T-helper 2 cell treated with Interferon-gamma antibody and Interleukin-4, amounts not matched to agents 5 μg/mL and 100 μg/mL, for 36 hours (primary cell): ENCODE data around the gene DNAH5.

Source experiments
- DNase-seq: peaks from one replicate; pipeline ENCODE4 v3.0.0; 2021; ENCODE audit warnings: low spot score
- H3K27ac Mint-ChIP-seq: one replicate; pipeline ENCODE4 v1.8.0; 2021; ENCODE audit warnings: mild to moderate bottlenecking, mixed read lengths
- H3K27me3 Mint-ChIP-seq: one replicate; pipeline ENCODE4 v1.8.0; 2021; ENCODE audit warnings: low read depth, mixed read lengths
- H3K36me3 Mint-ChIP-seq: one replicate; pipeline ENCODE4 v1.8.0; 2021; ENCODE audit warnings: low read depth, mixed read lengths
- H3K4me1 Mint-ChIP-seq: one replicate; pipeline ENCODE4 v1.8.0; 2021; ENCODE audit warnings: low read depth, mixed read lengths
- H3K4me3 Mint-ChIP-seq: one replicate; pipeline ENCODE4 v1.8.0; 2022; ENCODE audit warnings: mild to moderate bottlenecking, moderate library complexity, mixed read lengths
- H3K9me3 Mint-ChIP-seq: one replicate; pipeline ENCODE4 v1.8.0; 2021; ENCODE audit warnings: mixed read lengths

DNAH5 gene

GRCh38 chr5:13919786-13920185, 24.7 kb downstream of the DNAH5 start:
- Mint-ChIP-seq H3K36me3 (no peaks in the 10 kb centered on the region), H3K9me3 (peaks cover under 1% of the 10 kb centered on the region), H3K27me3 (no peaks in the 10 kb centered on the region), H3K27ac (no peak overlapping the region), H3K4me1 (no peaks in the 10 kb centered on the region), H3K4me3 (no peak overlapping the region)
- no peak for DNase-seq

- no peak for DNase-seq
- Mint-ChIP-seq H3K4me1 (no peaks in the 10 kb centered on the region), H3K27me3 (no peaks in the 10 kb centered on the region), H3K36me3 (no peaks in the 10 kb centered on the region), H3K4me3 (no peak overlapping the region), H3K27ac (no peak overlapping the region), H3K9me3 (no peaks in the 10 kb centered on the region)
Measured at GRCh38 chr5:13919087-13919486, 25.4 kb downstream of the DNAH5 start.

GRCh38 chr5:13917061-13917460, 27.4 kb downstream of the DNAH5 start:
- no peaks in the 10 kb centered on the region for H3K27me3 Mint-ChIP-seq
- no peaks in the 10 kb centered on the region for H3K4me1 Mint-ChIP-seq
- H3K9me3 Mint-ChIP-seq: no peaks in the 10 kb centered on the region
- no peak overlapping the region for H3K27ac Mint-ChIP-seq
- H3K36me3 Mint-ChIP-seq: no peaks in the 10 kb centered on the region
- DNase-seq: no peak
- H3K4me3 Mint-ChIP-seq: no peak overlapping the region

- DNase-seq: no peak
- H3K9me3 Mint-ChIP-seq: no peaks in the 10 kb centered on the region
- no peaks in the 10 kb centered on the region for H3K4me1 Mint-ChIP-seq
- H3K27ac Mint-ChIP-seq: no peak overlapping the region
- H3K4me3 Mint-ChIP-seq: no peak overlapping the region
- no peaks in the 10 kb centered on the region for H3K27me3 Mint-ChIP-seq
- no peaks in the 10 kb centered on the region for H3K36me3 Mint-ChIP-seq
Measured at GRCh38 chr5:13913962-13914361, 30.5 kb downstream of the DNAH5 start.

- Mint-ChIP-seq H3K36me3 (no peaks in the 10 kb centered on the region), H3K27ac (no peak overlapping the region)
Measured at GRCh38 chr5:13910637-13911288, 33.7 kb downstream of the DNAH5 start.

GRCh38 chr5:13910201-13910600, 34.3 kb downstream of the DNAH5 start:
- Mint-ChIP-seq H3K4me3 (no peak overlapping the region), H3K4me1 (no peaks in the 10 kb centered on the region)
- DNase-seq: no peak

More at GRCh38 chr5:13910637-13911288, 33.7 kb downstream of the DNAH5 start:
- no peaks in the 10 kb centered on the region for H3K4me1 Mint-ChIP-seq
- H3K4me3 Mint-ChIP-seq: no peak overlapping the region
- no peaks in the 10 kb centered on the region for H3K27me3 Mint-ChIP-seq
- no peaks in the 10 kb centered on the region for H3K9me3 Mint-ChIP-seq
- DNase-seq: no peak

GRCh38 chr5:13909271-13909670, 35.2 kb downstream of the DNAH5 start:
- H3K4me3 Mint-ChIP-seq: no peak overlapping the region
- no peaks in the 10 kb centered on the region for H3K9me3 Mint-ChIP-seq
- no peaks in the 10 kb centered on the region for H3K36me3 Mint-ChIP-seq
- H3K27ac Mint-ChIP-seq: no peak overlapping the region
- DNase-seq: no peak
- H3K4me1 Mint-ChIP-seq: no peaks in the 10 kb centered on the region
- no peaks in the 10 kb centered on the region for H3K27me3 Mint-ChIP-seq

More at GRCh38 chr5:13910201-13910600, 34.3 kb downstream of the DNAH5 start:
- Mint-ChIP-seq H3K27me3 (no peaks in the 10 kb centered on the region), H3K36me3 (no peaks in the 10 kb centered on the region), H3K9me3 (no peaks in the 10 kb centered on the region), H3K27ac (no peak overlapping the region)

- H3K4me1 Mint-ChIP-seq: no peaks in the 10 kb centered on the region
- no peak overlapping the region for H3K27ac Mint-ChIP-seq
- H3K27me3 Mint-ChIP-seq: no peaks in the 10 kb centered on the region
Measured at GRCh38 chr5:13898569-13898968, 45.9 kb downstream of the DNAH5 start.

GRCh38 chr5:13878357-13878756, 66.1 kb downstream of the DNAH5 start:
- Mint-ChIP-seq H3K4me1 (no peaks in the 10 kb centered on the region), H3K4me3 (no peak overlapping the region), H3K36me3 (no peaks in the 10 kb centered on the region), H3K9me3 (peaks cover 28% of the 10 kb centered on the region), H3K27ac (no peak overlapping the region), H3K27me3 (no peaks in the 10 kb centered on the region)
- DNase-seq: no peak

More at GRCh38 chr5:13898569-13898968, 45.9 kb downstream of the DNAH5 start:
- Mint-ChIP-seq H3K36me3 (no peaks in the 10 kb centered on the region), H3K9me3 (peaks cover 13% of the 10 kb centered on the region), H3K4me3 (no peak overlapping the region)
- no peak for DNase-seq

GRCh38 chr5:13866792-13867191, 77.7 kb downstream of the DNAH5 start:
- H3K9me3 Mint-ChIP-seq: peaks cover 27% of the 10 kb centered on the region
- no peak for DNase-seq
- no peaks in the 10 kb centered on the region for H3K27me3 Mint-ChIP-seq
- no peaks in the 10 kb centered on the region for H3K36me3 Mint-ChIP-seq
- H3K4me3 Mint-ChIP-seq: no peak overlapping the region
- no peaks in the 10 kb centered on the region for H3K4me1 Mint-ChIP-seq
- no peak overlapping the region for H3K27ac Mint-ChIP-seq

GRCh38 chr5:13865312-13865711, 79.2 kb downstream of the DNAH5 start:
- Mint-ChIP-seq H3K27me3 (no peaks in the 10 kb centered on the region), H3K9me3 (peaks cover 32% of the 10 kb centered on the region), H3K4me1 (no peaks in the 10 kb centered on the region), H3K36me3 (no peaks in the 10 kb centered on the region), H3K4me3 (no peak overlapping the region), H3K27ac (no peak overlapping the region)
- no peak for DNase-seq

- DNase-seq: no peak
- peaks cover 48% of the 10 kb centered on the region for H3K9me3 Mint-ChIP-seq
- H3K36me3 Mint-ChIP-seq: peaks cover 1% of the 10 kb centered on the region
- H3K27me3 Mint-ChIP-seq: no peaks in the 10 kb centered on the region
- no peak overlapping the region for H3K27ac Mint-ChIP-seq
- H3K4me1 Mint-ChIP-seq: no peaks in the 10 kb centered on the region
- no peak overlapping the region for H3K4me3 Mint-ChIP-seq
Measured at GRCh38 chr5:13860146-13860545, 84.3 kb downstream of the DNAH5 start.

- Mint-ChIP-seq H3K4me1 (no peaks in the 10 kb centered on the region), H3K27ac (no peak overlapping the region), H3K27me3 (no peaks in the 10 kb centered on the region), H3K9me3 (peaks cover 49% of the 10 kb centered on the region), H3K36me3 (peaks cover 1% of the 10 kb centered on the region), H3K4me3 (no peak overlapping the region)
- DNase-seq: no peak
Measured at GRCh38 chr5:13859270-13860065, 85.0 kb downstream of the DNAH5 start.

GRCh38 chr5:13843175-13843846, 101.2 kb downstream of the DNAH5 start:
- DNase-seq: no peak
- H3K9me3 Mint-ChIP-seq: peaks cover 18% of the 10 kb centered on the region
- no peaks in the 10 kb centered on the region for H3K36me3 Mint-ChIP-seq
- H3K4me3 Mint-ChIP-seq: no peak overlapping the region
- H3K27me3 Mint-ChIP-seq: no peaks in the 10 kb centered on the region
- no peaks in the 10 kb centered on the region for H3K4me1 Mint-ChIP-seq
- no peak overlapping the region for H3K27ac Mint-ChIP-seq
